Measurements from ENCODE around the gene CDH4.

GRCh38 chr20:61244213-61244612, 7.8 kb upstream of the CDH4 start:
- TF ChIP-seq CTCF (IDR thresholded peaks at IDR 0.05) (no peak), ZNF317 (CRISPR knock-in tag; IDR thresholded peaks at IDR 0.05; ENCODE audit: borderline replicate concordance, low read depth) (no peak), USF2 (CRISPR knock-in tag; IDR thresholded peaks at IDR 0.05) (no peak), JUN (CRISPR knock-in tag; IDR thresholded peaks at IDR 0.05) (no peak), E2F1 (CRISPR knock-in tag; IDR thresholded peaks at IDR 0.05) (no peak), ATF3 (CRISPR knock-in tag; conservative IDR thresholded peaks at IDR 0.05) (no peak), ESRRA (CRISPR knock-in tag; IDR thresholded peaks at IDR 0.05; ENCODE audit: borderline replicate concordance) (no peak), FOXJ3 (CRISPR knock-in tag; IDR thresholded peaks at IDR 0.05; ENCODE audit: borderline replicate concordance) (no peak), NR3C1 (CRISPR knock-in tag; conservative IDR thresholded peaks at IDR 0.05; ENCODE audit: low read depth) (no peak)
